Astrocyte (in vitro differentiated cells and primary cell): Measurements from ENCODE around the gene CREB5. TPM values are rescaled to one million over a fixed set of nuclear protein-coding genes. Genes with fewer than 3 reads are reported as not detected.

Source experiments
- DNase-seq: peaks from one replicate; pipeline ENCODE4 v3.0.0-alpha.2; 2010; ENCODE audit warnings: low read depth
- FAIRE-seq: peaks from 2 replicates; lab custom pipeline; 2011; peaks lifted over from hg19 to GRCh38; lab: Jason Lieb, UNC
- H2AFZ ChIP-seq: 2 replicates; pipeline ENCODE4 v1.6.0; 2012; ENCODE audit warnings: low read depth, low read length, inconsistent platforms
- H3K27ac ChIP-seq: 2 replicates; pipeline ENCODE4 v1.5.1; 2011; ENCODE audit warnings: low read depth, low read length, inconsistent platforms
- H3K27me3 ChIP-seq: 2 replicates; pipeline ENCODE4 v1.6.0; 2011; ENCODE audit warnings: low read length, inconsistent platforms; ENCODE audit not compliant: insufficient read depth
- H3K36me3 ChIP-seq: 2 replicates; pipeline ENCODE4 v1.5.1; 2011; ENCODE audit warnings: low read length, inconsistent platforms; ENCODE audit not compliant: insufficient read depth
- H3K4me1 ChIP-seq: 2 replicates; pipeline ENCODE4 v1.5.1; 2011; ENCODE audit warnings: low read length, inconsistent platforms; ENCODE audit not compliant: insufficient read depth
- H3K4me2 ChIP-seq: 2 replicates; pipeline ENCODE4 v1.6.0; 2012; ENCODE audit warnings: low read length, inconsistent platforms
- H3K4me3 ChIP-seq: 2 replicates; pipeline ENCODE4 v1.5.1; 2011; ENCODE audit warnings: low read depth, mild to moderate bottlenecking, low read length, inconsistent platforms; ENCODE audit not compliant: insufficient read depth
- H3K79me2 ChIP-seq: 2 replicates; pipeline ENCODE4 v1.6.0; 2012; ENCODE audit warnings: mild to moderate bottlenecking, low read length, inconsistent platforms; ENCODE audit not compliant: insufficient read depth
- H3K9ac ChIP-seq: 2 replicates; pipeline ENCODE4 v1.6.0; 2012; ENCODE audit warnings: mild to moderate bottlenecking, low read length, inconsistent platforms
- H3K9me3 ChIP-seq: 2 replicates; pipeline ENCODE4 v1.5.1; 2012; ENCODE audit warnings: low read depth, mild to moderate bottlenecking, low read length, inconsistent platforms; ENCODE audit not compliant: insufficient read depth
- H4K20me1 ChIP-seq: 2 replicates; pipeline ENCODE4 v1.6.0; 2012; ENCODE audit warnings: low read length, inconsistent platforms; ENCODE audit not compliant: insufficient read depth
- H3K27ac Mint-ChIP-seq: one replicate; pipeline ENCODE4 v1.8.0; 2021; ENCODE audit warnings: mild to moderate bottlenecking, mixed read lengths; ENCODE audit not compliant: unreplicated experiment
- H3K27me3 Mint-ChIP-seq: one replicate; pipeline ENCODE4 v1.8.0; 2021; ENCODE audit warnings: low read depth, mixed read lengths; ENCODE audit not compliant: unreplicated experiment
- H3K36me3 Mint-ChIP-seq: one replicate; pipeline ENCODE4 v1.8.0; 2021; ENCODE audit warnings: low read depth, mixed read lengths; ENCODE audit not compliant: unreplicated experiment
- H3K4me1 Mint-ChIP-seq: one replicate; pipeline ENCODE4 v1.8.0; 2021; ENCODE audit warnings: low read depth, mixed read lengths; ENCODE audit not compliant: unreplicated experiment
- H3K4me3 Mint-ChIP-seq: one replicate; pipeline ENCODE4 v1.8.0; 2021; ENCODE audit warnings: mild to moderate bottlenecking, moderate library complexity, mixed read lengths; ENCODE audit not compliant: unreplicated experiment
- H3K9me3 Mint-ChIP-seq: one replicate; pipeline ENCODE4 v1.8.0; 2021; ENCODE audit warnings: mild to moderate bottlenecking, mixed read lengths; ENCODE audit not compliant: unreplicated experiment
- EZH2 ChIP-seq: IDR thresholded peaks from 2 replicates; pipeline ENCODE4 v1.6.1; 2012; ENCODE audit warnings: mild to moderate bottlenecking, low read length, inconsistent platforms; ENCODE audit not compliant: insufficient read depth
- total RNA-seq: library from RNA; stranded (reverse); gene quantifications from 2 replicates; pipeline ENCODE4 v1.2.1, GENCODE V29; 2021
- TF ChIP-seq, protein P1 (sequence below): IDR thresholded peaks from 2 replicates; pipeline ENCODE4 v1.5.1; 2011; ENCODE audit warnings: low read depth, mild to moderate bottlenecking, inconsistent platforms, low read length, moderate library complexity; ENCODE audit not compliant: insufficient read depth

The CREB5 gene
- total RNA-seq, 1 donor from 2014 or later = 25.4 TPM

- H3K36me3 Mint-ChIP-seq = no peaks in the 10 kb centered on the region
- FAIRE-seq (no peak), DNase-seq (no peak)
- Histone ChIP-seq H3K27me3 (no peaks in the 10 kb centered on the region), H3K4me2 (no peak overlapping the region), H2AFZ (no peak overlapping the region), H3K27ac (no peak overlapping the region), H4K20me1 (no peaks in the 10 kb centered on the region), H3K4me3 (no peak overlapping the region), H3K36me3 (no peaks in the 10 kb centered on the region), H3K79me2 (no peaks in the 10 kb centered on the region), H3K4me1 (no peaks in the 10 kb centered on the region), H3K9ac (no peak overlapping the region), H3K9me3 (no peaks in the 10 kb centered on the region)
- H3K9me3 Mint-ChIP-seq = peaks cover 2% of the 10 kb centered on the region
- H3K4me3 Mint-ChIP-seq = no peak overlapping the region
- no peaks in the 10 kb centered on the region for H3K4me1 Mint-ChIP-seq
- no peaks in the 10 kb centered on the region for H3K27me3 Mint-ChIP-seq
- TF ChIP-seq, protein P1, sequence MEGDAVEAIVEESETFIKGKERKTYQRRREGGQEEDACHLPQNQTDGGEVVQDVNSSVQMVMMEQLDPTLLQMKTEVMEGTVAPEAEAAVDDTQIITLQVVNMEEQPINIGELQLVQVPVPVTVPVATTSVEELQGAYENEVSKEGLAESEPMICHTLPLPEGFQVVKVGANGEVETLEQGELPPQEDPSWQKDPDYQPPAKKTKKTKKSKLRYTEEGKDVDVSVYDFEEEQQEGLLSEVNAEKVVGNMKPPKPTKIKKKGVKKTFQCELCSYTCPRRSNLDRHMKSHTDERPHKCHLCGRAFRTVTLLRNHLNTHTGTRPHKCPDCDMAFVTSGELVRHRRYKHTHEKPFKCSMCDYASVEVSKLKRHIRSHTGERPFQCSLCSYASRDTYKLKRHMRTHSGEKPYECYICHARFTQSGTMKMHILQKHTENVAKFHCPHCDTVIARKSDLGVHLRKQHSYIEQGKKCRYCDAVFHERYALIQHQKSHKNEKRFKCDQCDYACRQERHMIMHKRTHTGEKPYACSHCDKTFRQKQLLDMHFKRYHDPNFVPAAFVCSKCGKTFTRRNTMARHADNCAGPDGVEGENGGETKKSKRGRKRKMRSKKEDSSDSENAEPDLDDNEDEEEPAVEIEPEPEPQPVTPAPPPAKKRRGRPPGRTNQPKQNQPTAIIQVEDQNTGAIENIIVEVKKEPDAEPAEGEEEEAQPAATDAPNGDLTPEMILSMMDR = no peak
- no peak for TF ChIP-seq EZH2
- H3K27ac Mint-ChIP-seq = no peak overlapping the region
Measured at GRCh38 chr7:28466341-28466740, 54.0 kb downstream of the CREB5 start.

DNA sequence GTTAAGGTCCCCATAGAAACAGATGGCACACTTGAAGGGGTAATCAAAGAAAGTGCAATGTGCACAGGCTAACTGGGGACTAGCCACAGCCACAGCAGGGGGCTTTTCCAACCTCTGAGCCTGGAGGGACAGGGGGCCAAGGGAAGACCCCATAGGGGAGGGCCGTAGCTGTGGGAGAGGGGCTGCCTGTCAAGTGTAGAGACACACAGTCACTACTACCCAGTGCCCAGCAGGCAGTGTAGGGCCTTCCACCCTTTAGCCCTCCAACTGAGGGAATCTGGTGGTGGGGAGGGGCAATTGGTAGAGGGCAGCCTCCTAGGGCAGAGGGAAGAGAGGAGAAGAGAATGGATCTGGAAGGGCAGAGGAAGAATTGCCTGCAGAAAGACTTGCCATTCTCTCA, 54.6 kb downstream of the CREB5 start:
- H3K9me3 ChIP-seq = no peaks in the 10 kb centered on the region
- H3K9ac ChIP-seq = no peak overlapping the region
- no peak overlapping the region for H3K4me3 ChIP-seq
- H4K20me1 ChIP-seq = no peaks in the 10 kb centered on the region
- H3K36me3 ChIP-seq = no peaks in the 10 kb centered on the region
- Mint-ChIP-seq H3K9me3 (peaks cover 2% of the 10 kb centered on the region), H3K4me3 (no peak overlapping the region), H3K27ac (no peak overlapping the region), H3K27me3 (no peaks in the 10 kb centered on the region), H3K36me3 (no peaks in the 10 kb centered on the region), H3K4me1 (no peaks in the 10 kb centered on the region)
- TF ChIP-seq, protein P1 = no peak
- no peak for TF ChIP-seq EZH2
- no peak for DNase-seq
- H3K79me2 ChIP-seq = no peaks in the 10 kb centered on the region
- FAIRE-seq = no peak
- H3K4me2 ChIP-seq = no peak overlapping the region
- no peak overlapping the region for H2AFZ ChIP-seq
- H3K27me3 ChIP-seq = no peaks in the 10 kb centered on the region
- H3K27ac ChIP-seq = no peak overlapping the region
- no peaks in the 10 kb centered on the region for H3K4me1 ChIP-seq

- Mint-ChIP-seq H3K4me3 (no peak overlapping the region), H3K27ac (no peak overlapping the region), H3K4me1 (peaks cover 14% of the 10 kb centered on the region), H3K36me3 (no peaks in the 10 kb centered on the region), H3K9me3 (peaks cover 2% of the 10 kb centered on the region), H3K27me3 (no peaks in the 10 kb centered on the region)
- Histone ChIP-seq H3K27me3 (no peaks in the 10 kb centered on the region), H3K4me1 (no peaks in the 10 kb centered on the region), H3K36me3 (no peaks in the 10 kb centered on the region), H3K9ac (no peak overlapping the region), H3K27ac (no peak overlapping the region), H3K4me3 (no peak overlapping the region), H3K9me3 (no peaks in the 10 kb centered on the region), H4K20me1 (peaks cover 5% of the 10 kb centered on the region), H3K4me2 (no peak overlapping the region), H3K79me2 (no peaks in the 10 kb centered on the region), H2AFZ (no peak overlapping the region)
- DNase-seq (no peak), FAIRE-seq (no peak)
- TF ChIP-seq, protein P1 = no peak
- no peak for TF ChIP-seq EZH2
Measured at GRCh38 chr7:28469562-28469961, 57.2 kb downstream of the CREB5 start.
